IMR-90 (cell line): ENCODE measurements around the gene LAMP5. TPM values are rescaled to one million over a fixed set of nuclear protein-coding genes. Genes with fewer than 3 reads are reported as not detected.

Experiments
- ATAC-seq: fragments of 200-7000 bp; cut with Tn5 transposase; 2 replicates; pipeline ENCODE4 v1.9.1; 2020; ENCODE audit warnings: low read depth, mild to moderate bottlenecking, moderate library complexity
- BruUV-seq: library from RNA; stranded (reverse); fragments of 400-500 nt; replicated peaks from 2 replicates; lab custom pipeline; 2021; lab: Mats Ljungman, UMichigan
- CTCF ChIA-PET: fragments of 300-600 bp; formaldehyde crosslinking; extraction: SDS; loops from one replicate; lab custom pipeline; 2021; ENCODE audit warnings: antibody characterized with exemption; lab: Yijun Ruan, JAX
- POLR2A ChIA-PET: fragments of 300-600 bp; sonication (Branson Sonifier 250); formaldehyde crosslinking; loops from one replicate; lab custom pipeline; 2022; ENCODE audit warnings: antibody characterized with exemption; ENCODE audit not compliant: unreplicated experiment; lab: Charles Lee
- DNase-seq: peaks from one replicate; pipeline ENCODE4 v3.0.0; 2013
- H2AFZ ChIP-seq: replicated peaks from 2 replicates; pipeline ENCODE3; 2013; ENCODE audit warnings: low read length, mild to moderate bottlenecking; ENCODE audit not compliant: poor library complexity
- H2AK5ac ChIP-seq: 2 replicates; pipeline ENCODE4 v1.6.1; 2013; ENCODE audit warnings: low read depth, low read length, inconsistent platforms
- H2AK9ac ChIP-seq: replicated peaks from 2 replicates; pipeline ENCODE3; 2013; ENCODE audit warnings: mild to moderate bottlenecking, low read depth, low read length, moderate library complexity; ENCODE audit not compliant: poor library complexity
- H2BK120ac ChIP-seq: 2 replicates; pipeline ENCODE4 v1.6.1; 2013; ENCODE audit warnings: low read depth, low read length, inconsistent platforms
- H2BK15ac ChIP-seq: 3 replicates; pipeline ENCODE4 v1.6.1; 2013; ENCODE audit warnings: low read depth, low read length, inconsistent platforms
- H2BK20ac ChIP-seq: 2 replicates; pipeline ENCODE4 v1.6.1; 2013; ENCODE audit warnings: low read depth, mild to moderate bottlenecking, inconsistent platforms, low read length, moderate library complexity
- H2BK5ac ChIP-seq: 2 replicates; pipeline ENCODE4 v1.6.1; 2013; ENCODE audit warnings: mild to moderate bottlenecking, low read depth, low read length, inconsistent platforms; ENCODE audit not compliant: poor library complexity, severe bottlenecking
- H3K14ac ChIP-seq: replicated peaks from 2 replicates; pipeline ENCODE4 v1.6.1; 2013; ENCODE audit warnings: low read depth, low read length, inconsistent platforms
- H3K18ac ChIP-seq: 2 replicates; pipeline ENCODE4 v1.6.1; 2013; ENCODE audit warnings: low read depth, low read length, control low read depth
- H3K23ac ChIP-seq: 2 replicates; pipeline ENCODE4 v1.6.1; 2013; ENCODE audit warnings: low read depth, low read length, inconsistent platforms
- H3K27ac ChIP-seq: 2 replicates; pipeline ENCODE4 v1.5.1; 2013; ENCODE audit warnings: mild to moderate bottlenecking, control low read depth, low read length; ENCODE audit not compliant: insufficient read depth
- H3K27me3 ChIP-seq: 2 replicates; pipeline ENCODE4 v1.6.1; 2013; ENCODE audit warnings: low read length; ENCODE audit not compliant: control insufficient read depth, insufficient read depth
- H3K36me3 ChIP-seq: 2 replicates; pipeline ENCODE4 v1.6.1; 2013; ENCODE audit warnings: low read length, mixed read lengths; ENCODE audit not compliant: control insufficient read depth, insufficient read depth
- H3K4ac ChIP-seq: 2 replicates; pipeline ENCODE4 v1.6.1; 2013; ENCODE audit warnings: low read depth, low read length, inconsistent platforms
- H3K4me1 ChIP-seq: 2 replicates; pipeline ENCODE4 v1.6.1; 2013; ENCODE audit warnings: low read length, mixed read lengths; ENCODE audit not compliant: control insufficient read depth, insufficient read depth
- H3K4me2 ChIP-seq: 2 replicates; pipeline ENCODE4 v1.6.1; 2013; ENCODE audit warnings: low read depth, mild to moderate bottlenecking, control low read depth, low read length, moderate library complexity
- H3K4me3 ChIP-seq: 2 replicates; pipeline ENCODE4 v1.5.1; 2013; ENCODE audit warnings: low read depth, mild to moderate bottlenecking, control low read depth, low read length, moderate library complexity; ENCODE audit not compliant: insufficient read depth
- H3K56ac ChIP-seq: 2 replicates; pipeline ENCODE4 v1.6.1; 2013; ENCODE audit warnings: low read length, inconsistent platforms; ENCODE audit not compliant: insufficient read depth; ENCODE audit errors: extremely low read depth
- H3K79me1 ChIP-seq, 2 experiments: 2 replicates each; pipeline ENCODE4 v1.6.1; 2013; ENCODE audit warnings: low read length in 2 of 2, inconsistent platforms in 1 of 2, low read depth in 1 of 2
- H3K9ac ChIP-seq: 2 replicates; pipeline ENCODE4 v1.6.1; 2013; ENCODE audit warnings: low read depth, low read length, control low read depth
- H3K9me1 ChIP-seq: 2 replicates; pipeline ENCODE4 v1.6.1; 2013; ENCODE audit warnings: low read length, inconsistent platforms; ENCODE audit not compliant: insufficient read depth
- H3K9me3 ChIP-seq: 2 replicates; pipeline ENCODE4 v1.6.1; 2013; ENCODE audit warnings: low read length; ENCODE audit not compliant: control insufficient read depth, insufficient read depth
- H4K20me1 ChIP-seq: 2 replicates; pipeline ENCODE4 v1.6.1; 2013; ENCODE audit warnings: low read length, inconsistent platforms; ENCODE audit not compliant: insufficient read depth
- H4K5ac ChIP-seq: 2 replicates; pipeline ENCODE4 v1.6.1; 2013; ENCODE audit warnings: mild to moderate bottlenecking, low read depth, low read length, control low read depth
- H4K8ac ChIP-seq, 2 experiments: 2 replicates each; pipeline ENCODE4 v1.6.1; 2013; ENCODE audit warnings: low read depth in 2 of 2, low read length in 2 of 2, control low read depth in 1 of 2, inconsistent platforms in 1 of 2
- H4K91ac ChIP-seq: 2 replicates; pipeline ENCODE4 v1.6.1; 2013; ENCODE audit warnings: low read depth, low read length, inconsistent platforms; ENCODE audit not compliant: insufficient read depth
- BHLHE40 ChIP-seq: fragments of 150-350 bp; IDR thresholded peaks from 2 replicates; pipeline ENCODE4 v1.6.1; 2016; ENCODE audit warnings: mild to moderate bottlenecking, low read depth, low read length
- CEBPB ChIP-seq: IDR thresholded peaks from 2 replicates; pipeline ENCODE4 v1.6.1; 2012; ENCODE audit warnings: low read depth, low read length, improper control_type of control experiment
- CHD1 ChIP-seq: IDR thresholded peaks from 2 replicates; pipeline ENCODE4 v1.6.1; 2012; ENCODE audit warnings: low read depth, low read length, improper control_type of control experiment
- CTCF ChIP-seq: conservative IDR thresholded peaks from 2 replicates; pipeline ENCODE4 v1.5.1; 2012; ENCODE audit warnings: mild to moderate bottlenecking, low read depth, low read length, improper control_type of control experiment
- ELK1 ChIP-seq: fragments of 150-350 bp; IDR thresholded peaks from 2 replicates; pipeline ENCODE4 v1.6.1; 2016; ENCODE audit warnings: low read depth, mild to moderate bottlenecking, low read length, moderate library complexity, borderline replicate concordance
- FOS ChIP-seq: fragments of 150-350 bp; IDR thresholded peaks from 2 replicates; pipeline ENCODE4 v1.6.1; 2016; ENCODE audit warnings: low read depth, low read length
- MAFK ChIP-seq: IDR thresholded peaks from 2 replicates; pipeline ENCODE4 v1.6.1; 2012; ENCODE audit warnings: low read depth, low read length, improper control_type of control experiment
- MAZ ChIP-seq: IDR thresholded peaks from 2 replicates; pipeline ENCODE4 v1.6.1; 2012; ENCODE audit warnings: low read depth, mild to moderate bottlenecking, low read length, improper control_type of control experiment, moderate library complexity, borderline replicate concordance
- MXI1 ChIP-seq: IDR thresholded peaks from 2 replicates; pipeline ENCODE4 v1.6.1; 2012; ENCODE audit warnings: low read depth, mild to moderate bottlenecking, low read length, moderate library complexity, borderline replicate concordance
- NFE2L2 ChIP-seq: fragments of 150-350 bp; IDR thresholded peaks from 2 replicates; pipeline ENCODE4 v1.6.1; 2016; ENCODE audit warnings: low read depth, mild to moderate bottlenecking, low read length
- POLR2A ChIP-seq: IDR thresholded peaks from 2 replicates; pipeline ENCODE4 v1.6.1; 2012; ENCODE audit warnings: mild to moderate bottlenecking, low read depth, low read length
- RAD21 ChIP-seq: IDR thresholded peaks from 2 replicates; pipeline ENCODE4 v1.6.1; 2012; ENCODE audit warnings: low read length, improper control_type of control experiment
- RCOR1 ChIP-seq: IDR thresholded peaks from 2 replicates; pipeline ENCODE4 v1.6.1; 2012; ENCODE audit warnings: mild to moderate bottlenecking, low read length, improper control_type of control experiment; ENCODE audit not compliant: insufficient replicate concordance
- RFX5 ChIP-seq: IDR thresholded peaks from 2 replicates; pipeline ENCODE4 v1.8.0; 2012; ENCODE audit warnings: low read depth, mild to moderate bottlenecking, low read length, moderate library complexity
- SMC3 ChIP-seq: fragments of 150-350 bp; IDR thresholded peaks from 2 replicates; pipeline ENCODE4 v1.6.1; 2016; ENCODE audit warnings: low read depth, mild to moderate bottlenecking, antibody characterized with exemption, low read length, moderate library complexity
- USF2 ChIP-seq: fragments of 150-350 bp; IDR thresholded peaks from 2 replicates; pipeline ENCODE4 v1.6.1; 2017; ENCODE audit warnings: mild to moderate bottlenecking, antibody characterized with exemption, low read length, low read depth
- WGBS, 2 experiments: methylation state at CpG; one replicate each; pipeline versions ENCODE4 v1.1.5 to v1.1.7; 2013; ENCODE audit warnings: missing lambda C conversion rate in 2 of 2; ENCODE audit not compliant: insufficient read length in 1 of 2; ENCODE audit errors: extremely low coverage in 2 of 2; 5-methylcytosine and 5-hydroxymethylcytosine counted together
- dilution Hi-C: fragments of 300-500 bp; cut with HindIII; formaldehyde crosslinking; loops from one replicate; pipeline ENCODE4 v1.14.3; 2018; ENCODE audit warnings: low sequenced_read_pairs; ENCODE audit not compliant: unreplicated experiment
- in situ Hi-C: fragments of 300-500 bp; cut with MboI; formaldehyde crosslinking; loops from 3 replicates; pipeline ENCODE4 v1.14.3; 2019; ENCODE audit warnings: low sequenced_read_pairs, inconsistent platforms, mixed read lengths
- intact Hi-C: fragments of 100-400 bp; cut with micrococcal nuclease; formaldehyde crosslinking; loops from 2 replicates; pipeline ENCODE4 v1.10.0; 2022
- polyA plus RNA-seq, 3 experiments: library from polyadenylated mRNA; depleted of rRNA; stranded (reverse); fragments of >200 nt; gene quantifications; 2 replicates each; pipeline ENCODE4 v1.2.3, GENCODE V29; 2012; ENCODE audit warnings: low replicate concordance in 1 of 3
- total RNA-seq: library from RNA; depleted of rRNA; stranded (reverse); fragments of >200 nt; gene quantifications from 2 replicates; pipeline ENCODE4 v1.2.3, GENCODE V29; 2012

Gene LAMP5
- total and polyA plus RNA-seq, 2 of the 4 experiments (the other 2 are of a cell fraction): not detected

- DNase-seq: no peak
- no peak overlapping the region for H2BK120ac ChIP-seq
- H2AK5ac ChIP-seq: no peak overlapping the region
- no peak overlapping the region for H2BK5ac ChIP-seq
- H2BK20ac ChIP-seq: no peak overlapping the region
- no peak overlapping the region for H4K8ac ChIP-seq
- H3K27ac ChIP-seq: no peak overlapping the region
- dilution Hi-C loops (no loop called here), intact Hi-C loops (loop anchor here (5.0 kb wide), 1 partner anchor 136 kb away; no protein-coding TSS in a partner anchor), in situ Hi-C loops (no loop called here)
- H2AK9ac ChIP-seq: no peak overlapping the region
- 0 out of 2 replicates have a peak, but pooled peaks cover 4% of the 10 kb centered on the region for H4K20me1 ChIP-seq
- no TSS peak for BruUV-seq
- no peak overlapping the region for H4K91ac ChIP-seq
- no peaks in the 10 kb centered on the region; a peak in 1 of 4 replicates for H3K79me1 ChIP-seq
- no peak for ATAC-seq
- no peak overlapping the region for H3K9ac ChIP-seq
- no peak overlapping the region for H3K4ac ChIP-seq
- H2BK15ac ChIP-seq: no peak overlapping the region
- H3K36me3 ChIP-seq: 0 out of 2 replicates have a peak, but pooled peaks cover 2% of the 10 kb centered on the region
- H2AFZ ChIP-seq: no peak overlapping the region
- H3K27me3 ChIP-seq: no peaks in the 10 kb centered on the region
- H3K4me3 ChIP-seq: no peak overlapping the region
- TF ChIP-seq CHD1 (no peak), CEBPB (no peak), ELK1 (no peak), MAZ (no peak), RFX5 (no peak), USF2 (no peak), BHLHE40 (no peak), FOS (no peak), CTCF (no peak), SMC3 (no peak), POLR2A (no peak), RCOR1 (no peak), MAFK (no peak), MXI1 (no peak), NFE2L2 (no peak), RAD21 (no peak)
- H3K9me1 ChIP-seq: peaks cover 4% of the 10 kb centered on the region
- no peak overlapping the region for H3K14ac ChIP-seq
- no peak overlapping the region for H4K5ac ChIP-seq
- ChIA-PET POLR2A (interaction anchor here (0.7 kb wide), 1 partner anchor 1404 kb away, joined by 6 read pairs; no protein-coding TSS in a partner anchor), CTCF (interaction anchor here (0.8 to 1.4 kb wide), 3 partner anchors 8 to 69 kb away, joined by 3 to 7 read pairs (median 4); no protein-coding TSS in a partner anchor)
- no CpG with 5 or more reads among the region's 4 CpGs for WGBS, 2 experiments
- no peaks in the 10 kb centered on the region for H3K4me1 ChIP-seq
- H3K18ac ChIP-seq: no peak overlapping the region
- H3K4me2 ChIP-seq: no peak overlapping the region
- H3K23ac ChIP-seq: no peak overlapping the region
- no peaks in the 10 kb centered on the region for H3K9me3 ChIP-seq
- H3K56ac ChIP-seq: no peak overlapping the region
Measured at GRCh38 chr20:9476174-9476573, 38.2 kb upstream of the LAMP5 start.
